GM23338 (cell line): ENCODE data around the gene PIK3CB. TPM values are rescaled to one million over a fixed set of nuclear protein-coding genes. Genes with fewer than 3 reads are reported as not detected.

Experiments used
- ATAC-seq: fragments of 200-7000 bp; cut with Tn5 transposase; 3 replicates; pipeline ENCODE4 v1.9.1; 2020
- DNase-seq: peaks from one replicate; pipeline ENCODE4 v3.0.0-alpha.2; 2015; ENCODE audit warnings: low spot score
- H2AFZ ChIP-seq: fragments of 200-600 bp; sonication (generic); 2 replicates; pipeline ENCODE4 v1.8.0; 2016; ENCODE audit warnings: antibody characterized with exemption, mild to moderate bottlenecking, moderate library complexity
- H3F3A ChIP-seq: fragments of 200-600 bp; sonication (generic); replicated peaks from 2 replicates; pipeline ENCODE4 v1.8.0; 2017; ENCODE audit warnings: antibody characterized with exemption, mixed run types, low read depth
- H3K27ac ChIP-seq: fragments of 200-600 bp; sonication (generic); 2 replicates; pipeline ENCODE4 v1.6.1; 2016; ENCODE audit warnings: low read depth
- H3K27me3 ChIP-seq: fragments of 200-600 bp; sonication (generic); 2 replicates; pipeline ENCODE4 v1.8.0; 2016; ENCODE audit warnings: mild to moderate bottlenecking, mixed run types, moderate library complexity; ENCODE audit not compliant: insufficient read depth
- H3K36me3 ChIP-seq: fragments of 200-600 bp; sonication (generic); 2 replicates; pipeline ENCODE4 v1.8.0; 2016; ENCODE audit warnings: mild to moderate bottlenecking; ENCODE audit not compliant: insufficient read depth
- H3K4me1 ChIP-seq: fragments of 200-600 bp; sonication (generic); 2 replicates; pipeline ENCODE4 v1.8.0; 2016; ENCODE audit warnings: mild to moderate bottlenecking, moderate library complexity; ENCODE audit not compliant: insufficient read depth
- H3K4me2 ChIP-seq: fragments of 200-600 bp; sonication (generic); 2 replicates; pipeline ENCODE4 v1.7.1; 2017; ENCODE audit warnings: mixed run types
- H3K4me3 ChIP-seq: fragments of 200-600 bp; sonication (generic); 2 replicates; pipeline ENCODE4 v1.6.1; 2016; ENCODE audit warnings: mixed run types
- H3K79me2 ChIP-seq: fragments of 200-600 bp; sonication (generic); replicated peaks from 2 replicates; pipeline ENCODE4 v1.8.0; 2017; ENCODE audit warnings: mild to moderate bottlenecking; ENCODE audit not compliant: insufficient read depth
- H3K9me2 ChIP-seq: fragments of 200-600 bp; sonication (generic); 2 replicates; pipeline ENCODE4 v1.8.0; 2017; ENCODE audit not compliant: insufficient read depth
- H4K20me1 ChIP-seq: fragments of 200-600 bp; sonication (generic); replicated peaks from 2 replicates; pipeline ENCODE4 v1.8.0; 2017; ENCODE audit warnings: mild to moderate bottlenecking; ENCODE audit not compliant: insufficient read depth
- H3K27ac Mint-ChIP-seq: 2 replicates; pipeline ENCODE4 v1.8.0; 2020; ENCODE audit warnings: inconsistent platforms, mild to moderate bottlenecking, moderate library complexity, mixed read lengths
- H3K27me3 Mint-ChIP-seq: 3 replicates; pipeline ENCODE4 v1.8.0; 2022; ENCODE audit warnings: low read depth, mild to moderate bottlenecking, moderate library complexity, mixed read lengths, inconsistent platforms; ENCODE audit not compliant: insufficient read depth, poor library complexity
- H3K36me3 Mint-ChIP-seq: 3 replicates; pipeline ENCODE4 v1.8.0; 2021; ENCODE audit warnings: low read depth, mild to moderate bottlenecking, inconsistent platforms, moderate library complexity, mixed read lengths
- H3K4me1 Mint-ChIP-seq: 3 replicates; pipeline ENCODE4 v1.8.0; 2020; ENCODE audit warnings: mild to moderate bottlenecking, inconsistent platforms, mixed read lengths
- H3K4me3 Mint-ChIP-seq: 3 replicates; pipeline ENCODE4 v1.8.0; 2021; ENCODE audit warnings: moderate library complexity, mild to moderate bottlenecking, inconsistent platforms, mixed read lengths
- H3K9me3 Mint-ChIP-seq: 3 replicates; pipeline ENCODE4 v1.8.0; 2020; ENCODE audit warnings: moderate library complexity, mild to moderate bottlenecking, inconsistent platforms, mixed read lengths
- CREB1 ChIP-seq: fragments of 250-450 bp; sonication (Bioruptor Pico); IDR thresholded peaks from 2 replicates; pipeline ENCODE4 v1.5.0; 2020; ENCODE audit warnings: low read depth, mild to moderate bottlenecking, moderate library complexity
- EZH2 ChIP-seq: fragments of 200-600 bp; sonication (generic); IDR thresholded peaks from one replicate; pipeline ENCODE4 v1.8.0; 2017; ENCODE audit warnings: antibody characterized with exemption, mild to moderate bottlenecking, low read depth; ENCODE audit not compliant: unreplicated experiment
- EZH2phosphoT487 ChIP-seq: fragments of 200-600 bp; sonication (generic); IDR thresholded peaks from one replicate; pipeline ENCODE4 v1.8.1; 2018; ENCODE audit warnings: antibody characterized with exemption; ENCODE audit not compliant: unreplicated experiment
- JUNB ChIP-seq: IDR thresholded peaks from one replicate; pipeline ENCODE4 v1.6.1; 2016; ENCODE audit warnings: antibody characterized with exemption; ENCODE audit not compliant: unreplicated experiment
- NANOG ChIP-seq: IDR thresholded peaks from 2 replicates; pipeline ENCODE4 v1.6.1; 2016; ENCODE audit warnings: antibody characterized with exemption, borderline replicate concordance
- POLR2AphosphoS5 ChIP-seq: IDR thresholded peaks from 2 replicates; pipeline ENCODE4 v1.6.1; 2016; ENCODE audit warnings: antibody characterized with exemption, low read depth
- ZNF114 ChIP-seq: fragments of 250-450 bp; sonication (Bioruptor Pico); IDR thresholded peaks from 2 replicates; pipeline ENCODE4 v1.5.0; 2020; ENCODE audit warnings: mild to moderate bottlenecking, moderate library complexity
- polyA plus RNA-seq: library from polyadenylated mRNA; unstranded; fragments of >200 nt; fragmentation: Nextera tagmentation; extraction: Ambion mirVana; gene quantifications from 2 replicates; pipeline ENCODE4 v1.2.1, GENCODE V29; 2016
- total RNA-seq: library from RNA; depleted of rRNA; stranded (reverse); fragments of >200 nt; shearing (Covaris generic); gene quantifications from 2 replicates; pipeline ENCODE4 v1.2.3, GENCODE V29; 2014
- TF ChIP-seq, protein P1 (sequence below): IDR thresholded peaks from one replicate; pipeline ENCODE4 v1.6.1; 2018; ENCODE audit warnings: antibody characterized with exemption; ENCODE audit not compliant: unreplicated experiment
- TF ChIP-seq, protein P2 (sequence below), 2 experiments: fragments of 200-600 bp in 1 of 2; sonication (generic) in 1 of 2; conservative IDR thresholded peaks; 2 replicates each; pipeline versions ENCODE4 v1.5.1 to v1.6.1; 2016 to 2017; ENCODE audit warnings: antibody characterized with exemption in 2 of 2, low read depth in 2 of 2, mild to moderate bottlenecking in 2 of 2, moderate library complexity in 1 of 2
- TF ChIP-seq, protein P3 (sequence below): fragments of 250-450 bp; sonication (Bioruptor Pico); IDR thresholded peaks from 2 replicates; pipeline ENCODE4 v1.5.0; 2020; ENCODE audit warnings: mild to moderate bottlenecking, moderate library complexity
- TF ChIP-seq, protein P4 (sequence below): IDR thresholded peaks from 2 replicates; pipeline ENCODE4 v1.6.1; 2016; ENCODE audit warnings: antibody characterized with exemption

PIK3CB gene
- total and polyA plus RNA-seq, 2 experiments from 2014 or later: 13.3 to 32.4 TPM

DNA sequence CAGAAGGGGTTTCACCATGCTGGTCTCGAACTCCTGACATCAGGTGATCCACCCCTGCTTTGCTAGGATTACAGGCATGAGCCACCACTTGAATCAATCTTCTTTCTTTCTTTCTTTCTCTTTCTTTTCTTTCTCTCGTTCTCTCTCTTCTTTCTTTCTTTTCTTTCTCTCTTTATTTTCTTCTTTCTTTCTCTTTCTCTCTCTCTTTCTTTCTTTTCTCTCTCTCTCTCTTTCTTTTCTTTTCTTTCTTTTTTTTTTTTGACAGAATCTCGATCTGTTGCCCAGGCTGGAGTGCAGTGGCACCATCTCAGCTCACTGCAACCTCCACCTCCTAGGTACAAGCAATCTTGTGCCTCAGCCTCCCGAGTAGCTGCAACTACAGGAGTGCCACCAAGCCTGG is 37.9 kb upstream of the PIK3CB start (continued):
- no peak for TF ChIP-seq POLR2AphosphoS5
- TF ChIP-seq, protein P1, sequence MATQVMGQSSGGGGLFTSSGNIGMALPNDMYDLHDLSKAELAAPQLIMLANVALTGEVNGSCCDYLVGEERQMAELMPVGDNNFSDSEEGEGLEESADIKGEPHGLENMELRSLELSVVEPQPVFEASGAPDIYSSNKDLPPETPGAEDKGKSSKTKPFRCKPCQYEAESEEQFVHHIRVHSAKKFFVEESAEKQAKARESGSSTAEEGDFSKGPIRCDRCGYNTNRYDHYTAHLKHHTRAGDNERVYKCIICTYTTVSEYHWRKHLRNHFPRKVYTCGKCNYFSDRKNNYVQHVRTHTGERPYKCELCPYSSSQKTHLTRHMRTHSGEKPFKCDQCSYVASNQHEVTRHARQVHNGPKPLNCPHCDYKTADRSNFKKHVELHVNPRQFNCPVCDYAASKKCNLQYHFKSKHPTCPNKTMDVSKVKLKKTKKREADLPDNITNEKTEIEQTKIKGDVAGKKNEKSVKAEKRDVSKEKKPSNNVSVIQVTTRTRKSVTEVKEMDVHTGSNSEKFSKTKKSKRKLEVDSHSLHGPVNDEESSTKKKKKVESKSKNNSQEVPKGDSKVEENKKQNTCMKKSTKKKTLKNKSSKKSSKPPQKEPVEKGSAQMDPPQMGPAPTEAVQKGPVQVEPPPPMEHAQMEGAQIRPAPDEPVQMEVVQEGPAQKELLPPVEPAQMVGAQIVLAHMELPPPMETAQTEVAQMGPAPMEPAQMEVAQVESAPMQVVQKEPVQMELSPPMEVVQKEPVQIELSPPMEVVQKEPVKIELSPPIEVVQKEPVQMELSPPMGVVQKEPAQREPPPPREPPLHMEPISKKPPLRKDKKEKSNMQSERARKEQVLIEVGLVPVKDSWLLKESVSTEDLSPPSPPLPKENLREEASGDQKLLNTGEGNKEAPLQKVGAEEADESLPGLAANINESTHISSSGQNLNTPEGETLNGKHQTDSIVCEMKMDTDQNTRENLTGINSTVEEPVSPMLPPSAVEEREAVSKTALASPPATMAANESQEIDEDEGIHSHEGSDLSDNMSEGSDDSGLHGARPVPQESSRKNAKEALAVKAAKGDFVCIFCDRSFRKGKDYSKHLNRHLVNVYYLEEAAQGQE: no peak
- TF ChIP-seq CREB1 (CRISPR knock-in tag): no peak
- TF ChIP-seq EZH2phosphoT487: no peak

DNA sequence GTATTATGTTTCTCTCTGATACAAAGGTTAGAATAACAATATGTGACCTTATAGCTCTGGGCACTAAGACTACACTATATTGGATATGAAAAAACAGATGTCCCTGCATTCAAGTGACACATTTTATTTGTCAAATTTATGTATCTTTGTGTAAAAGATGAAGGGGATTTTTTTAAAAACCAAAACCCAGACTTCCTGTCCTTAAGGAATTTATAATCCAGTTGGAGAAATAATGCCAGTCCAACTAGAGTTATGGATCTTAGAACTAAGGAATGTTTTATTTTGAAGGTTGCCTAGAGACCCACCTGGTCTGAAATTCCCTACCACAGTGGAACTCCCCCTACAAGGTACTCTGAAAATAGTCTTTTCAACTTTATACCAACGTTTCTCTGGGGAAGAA is 33.3 kb upstream of the PIK3CB start:
- Mint-ChIP-seq H3K27ac (no peak overlapping the region), H3K4me1 (peaks cover 11% of the 10 kb centered on the region; the same call in 2 of the 3 replicates), H3K27me3 (peaks cover 9% of the 10 kb centered on the region), H3K9me3 (no peaks in the 10 kb centered on the region), H3K4me3 (no peak overlapping the region), H3K36me3 (no peaks in the 10 kb centered on the region)
- ATAC-seq (no peak), DNase-seq (no peak)
- Histone ChIP-seq H3K27ac (no peak overlapping the region), H3K79me2 (no peaks in the 10 kb centered on the region), H2AFZ (no peak overlapping the region), H3F3A (0 out of 2 replicates have a peak, but pooled peaks cover 8% of the 10 kb centered on the region), H3K9me2 (no peaks in the 10 kb centered on the region), H4K20me1 (no peaks in the 10 kb centered on the region), H3K4me3 (no peak overlapping the region), H3K4me2 (no peak overlapping the region), H3K27me3 (no peaks in the 10 kb centered on the region), H3K4me1 (peaks cover 11% of the 10 kb centered on the region), H3K36me3 (no peaks in the 10 kb centered on the region)
- TF ChIP-seq POLR2AphosphoS5 (no peak), NANOG (no peak), EZH2 (no peak), ZNF114 (CRISPR knock-in tag) (no peak), JUNB (no peak), EZH2phosphoT487 (no peak)
- TF ChIP-seq, protein P2, sequence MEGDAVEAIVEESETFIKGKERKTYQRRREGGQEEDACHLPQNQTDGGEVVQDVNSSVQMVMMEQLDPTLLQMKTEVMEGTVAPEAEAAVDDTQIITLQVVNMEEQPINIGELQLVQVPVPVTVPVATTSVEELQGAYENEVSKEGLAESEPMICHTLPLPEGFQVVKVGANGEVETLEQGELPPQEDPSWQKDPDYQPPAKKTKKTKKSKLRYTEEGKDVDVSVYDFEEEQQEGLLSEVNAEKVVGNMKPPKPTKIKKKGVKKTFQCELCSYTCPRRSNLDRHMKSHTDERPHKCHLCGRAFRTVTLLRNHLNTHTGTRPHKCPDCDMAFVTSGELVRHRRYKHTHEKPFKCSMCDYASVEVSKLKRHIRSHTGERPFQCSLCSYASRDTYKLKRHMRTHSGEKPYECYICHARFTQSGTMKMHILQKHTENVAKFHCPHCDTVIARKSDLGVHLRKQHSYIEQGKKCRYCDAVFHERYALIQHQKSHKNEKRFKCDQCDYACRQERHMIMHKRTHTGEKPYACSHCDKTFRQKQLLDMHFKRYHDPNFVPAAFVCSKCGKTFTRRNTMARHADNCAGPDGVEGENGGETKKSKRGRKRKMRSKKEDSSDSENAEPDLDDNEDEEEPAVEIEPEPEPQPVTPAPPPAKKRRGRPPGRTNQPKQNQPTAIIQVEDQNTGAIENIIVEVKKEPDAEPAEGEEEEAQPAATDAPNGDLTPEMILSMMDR (conservative IDR thresholded peaks at IDR 0.05; ENCODE audit: low read depth in 2 of 2): no peak
- TF ChIP-seq, protein P3, sequence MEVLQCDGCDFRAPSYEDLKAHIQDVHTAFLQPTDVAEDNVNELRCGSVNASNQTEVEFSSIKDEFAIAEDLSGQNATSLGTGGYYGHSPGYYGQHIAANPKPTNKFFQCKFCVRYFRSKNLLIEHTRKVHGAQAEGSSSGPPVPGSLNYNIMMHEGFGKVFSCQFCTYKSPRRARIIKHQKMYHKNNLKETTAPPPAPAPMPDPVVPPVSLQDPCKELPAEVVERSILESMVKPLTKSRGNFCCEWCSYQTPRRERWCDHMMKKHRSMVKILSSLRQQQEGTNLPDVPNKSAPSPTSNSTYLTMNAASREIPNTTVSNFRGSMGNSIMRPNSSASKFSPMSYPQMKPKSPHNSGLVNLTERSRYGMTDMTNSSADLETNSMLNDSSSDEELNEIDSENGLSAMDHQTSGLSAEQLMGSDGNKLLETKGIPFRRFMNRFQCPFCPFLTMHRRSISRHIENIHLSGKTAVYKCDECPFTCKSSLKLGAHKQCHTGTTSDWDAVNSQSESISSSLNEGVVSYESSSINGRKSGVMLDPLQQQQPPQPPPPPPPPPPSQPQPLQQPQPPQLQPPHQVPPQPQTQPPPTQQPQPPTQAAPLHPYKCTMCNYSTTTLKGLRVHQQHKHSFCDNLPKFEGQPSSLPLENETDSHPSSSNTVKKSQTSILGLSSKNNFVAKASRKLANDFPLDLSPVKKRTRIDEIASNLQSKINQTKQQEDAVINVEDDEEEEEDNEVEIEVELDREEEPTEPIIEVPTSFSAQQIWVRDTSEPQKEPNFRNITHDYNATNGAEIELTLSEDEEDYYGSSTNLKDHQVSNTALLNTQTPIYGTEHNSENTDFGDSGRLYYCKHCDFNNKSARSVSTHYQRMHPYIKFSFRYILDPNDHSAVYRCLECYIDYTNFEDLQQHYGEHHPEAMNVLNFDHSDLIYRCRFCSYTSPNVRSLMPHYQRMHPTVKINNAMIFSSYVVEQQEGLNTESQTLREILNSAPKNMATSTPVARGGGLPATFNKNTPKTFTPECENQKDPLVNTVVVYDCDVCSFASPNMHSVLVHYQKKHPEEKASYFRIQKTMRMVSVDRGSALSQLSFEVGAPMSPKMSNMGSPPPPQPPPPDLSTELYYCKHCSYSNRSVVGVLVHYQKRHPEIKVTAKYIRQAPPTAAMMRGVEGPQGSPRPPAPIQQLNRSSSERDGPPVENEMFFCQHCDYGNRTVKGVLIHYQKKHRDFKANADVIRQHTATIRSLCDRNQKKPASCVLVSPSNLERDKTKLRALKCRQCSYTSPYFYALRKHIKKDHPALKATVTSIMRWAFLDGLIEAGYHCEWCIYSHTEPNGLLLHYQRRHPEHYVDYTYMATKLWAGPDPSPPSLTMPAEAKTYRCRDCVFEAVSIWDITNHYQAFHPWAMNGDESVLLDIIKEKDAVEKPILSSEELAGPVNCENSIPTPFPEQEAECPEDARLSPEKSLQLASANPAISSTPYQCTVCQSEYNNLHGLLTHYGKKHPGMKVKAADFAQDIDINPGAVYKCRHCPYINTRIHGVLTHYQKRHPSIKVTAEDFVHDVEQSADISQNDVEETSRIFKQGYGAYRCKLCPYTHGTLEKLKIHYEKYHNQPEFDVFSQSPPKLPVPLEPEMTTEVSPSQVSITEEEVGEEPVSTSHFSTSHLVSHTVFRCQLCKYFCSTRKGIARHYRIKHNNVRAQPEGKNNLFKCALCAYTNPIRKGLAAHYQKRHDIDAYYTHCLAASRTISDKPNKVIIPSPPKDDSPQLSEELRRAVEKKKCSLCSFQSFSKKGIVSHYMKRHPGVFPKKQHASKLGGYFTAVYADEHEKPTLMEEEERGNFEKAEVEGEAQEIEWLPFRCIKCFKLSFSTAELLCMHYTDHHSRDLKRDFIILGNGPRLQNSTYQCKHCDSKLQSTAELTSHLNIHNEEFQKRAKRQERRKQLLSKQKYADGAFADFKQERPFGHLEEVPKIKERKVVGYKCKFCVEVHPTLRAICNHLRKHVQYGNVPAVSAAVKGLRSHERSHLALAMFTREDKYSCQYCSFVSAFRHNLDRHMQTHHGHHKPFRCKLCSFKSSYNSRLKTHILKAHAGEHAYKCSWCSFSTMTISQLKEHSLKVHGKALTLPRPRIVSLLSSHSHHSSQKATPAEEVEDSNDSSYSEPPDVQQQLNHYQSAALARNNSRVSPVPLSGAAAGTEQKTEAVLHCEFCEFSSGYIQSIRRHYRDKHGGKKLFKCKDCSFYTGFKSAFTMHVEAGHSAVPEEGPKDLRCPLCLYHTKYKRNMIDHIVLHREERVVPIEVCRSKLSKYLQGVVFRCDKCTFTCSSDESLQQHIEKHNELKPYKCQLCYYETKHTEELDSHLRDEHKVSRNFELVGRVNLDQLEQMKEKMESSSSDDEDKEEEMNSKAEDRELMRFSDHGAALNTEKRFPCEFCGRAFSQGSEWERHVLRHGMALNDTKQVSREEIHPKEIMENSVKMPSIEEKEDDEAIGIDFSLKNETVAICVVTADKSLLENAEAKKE (CRISPR knock-in tag): no peak
- TF ChIP-seq, protein P4, sequence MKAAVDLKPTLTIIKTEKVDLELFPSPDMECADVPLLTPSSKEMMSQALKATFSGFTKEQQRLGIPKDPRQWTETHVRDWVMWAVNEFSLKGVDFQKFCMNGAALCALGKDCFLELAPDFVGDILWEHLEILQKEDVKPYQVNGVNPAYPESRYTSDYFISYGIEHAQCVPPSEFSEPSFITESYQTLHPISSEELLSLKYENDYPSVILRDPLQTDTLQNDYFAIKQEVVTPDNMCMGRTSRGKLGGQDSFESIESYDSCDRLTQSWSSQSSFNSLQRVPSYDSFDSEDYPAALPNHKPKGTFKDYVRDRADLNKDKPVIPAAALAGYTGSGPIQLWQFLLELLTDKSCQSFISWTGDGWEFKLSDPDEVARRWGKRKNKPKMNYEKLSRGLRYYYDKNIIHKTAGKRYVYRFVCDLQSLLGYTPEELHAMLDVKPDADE: no peak
